T-cell (primary cell): Measurements from ENCODE around the gene STAM2. TPM values are rescaled to one million over a fixed set of nuclear protein-coding genes. Genes with fewer than 3 reads are reported as not detected.

Experiments used
- ATAC-seq, 4 experiments: fragments of 200-7000 bp in 3 of 4; fragments of 150-1000 bp in 1 of 4; cut with Tn5 transposase; replicated peaks in 1 of 4; 1 replicate in 3 of 4; 2 replicates in 1 of 4; pipeline ENCODE4 v1.10.0; 2021; ENCODE audit warnings: moderate library complexity in 3 of 4, mild to moderate bottlenecking in 2 of 4, moderate number of reproducible peaks in 1 of 4
- CTCF ChIA-PET, 2 donors: fragments of 300-600 bp; sonication (Branson Sonifier 250); formaldehyde crosslinking; loops; one replicate each; lab custom pipeline; 2022; ENCODE audit warnings: antibody characterized with exemption in 2 of 2; lab: Charles Lee
- POLR2A ChIA-PET, 2 donors: fragments of 300-600 bp; sonication (Branson Sonifier 250); formaldehyde crosslinking; loops; one replicate each; lab custom pipeline; 2022; ENCODE audit warnings: antibody characterized with exemption in 2 of 2; lab: Charles Lee
- DNase-seq, 35 experiments: peaks; one replicate each; pipeline versions ENCODE4 v3.0.0 to v3.0.0-alpha.2; 2013 to 2023
- H3K27ac ChIP-seq: one replicate; pipeline ENCODE4 v1.5.1; 2013; ENCODE audit warnings: low read length
- H3K27me3 ChIP-seq, 2 experiments: replicated peaks in 1 of 2; 1 replicate in 1 of 2; 2 replicates in 1 of 2; pipeline versions ENCODE4 v1.6.1 to v1.7.0; 2013; ENCODE audit warnings: low read length in 1 of 2, mixed read lengths in 1 of 2; ENCODE audit not compliant: control insufficient read depth in 2 of 2, insufficient read depth in 2 of 2; ENCODE audit errors: extremely low read depth in 1 of 2
- H3K36me3 ChIP-seq, 2 donors: 1 replicate in 1 of 2; 2 replicates in 1 of 2; pipeline versions ENCODE4 v1.6.1 to v1.7.0; 2013; ENCODE audit warnings: low read length in 1 of 2; ENCODE audit not compliant: control insufficient read depth in 2 of 2, insufficient read depth in 1 of 2; ENCODE audit errors: extremely low read depth in 1 of 2
- H3K4me1 ChIP-seq, 2 experiments: 1 replicate in 1 of 2; 2 replicates in 1 of 2; pipeline versions ENCODE4 v1.6.1 to v1.7.0; 2013; ENCODE audit warnings: low read length in 2 of 2, mixed read lengths in 1 of 2; ENCODE audit not compliant: insufficient read depth in 2 of 2, control insufficient read depth in 1 of 2; ENCODE audit errors: extremely low read depth in 1 of 2
- H3K4me3 ChIP-seq, 2 donors: 1 replicate in 1 of 2; 2 replicates in 1 of 2; pipeline versions ENCODE4 v1.5.1 to v1.7.0; 2013; ENCODE audit warnings: mild to moderate bottlenecking in 2 of 2, low read length in 1 of 2, moderate library complexity in 1 of 2; ENCODE audit not compliant: control insufficient read depth in 1 of 2; ENCODE audit errors: extremely low read depth in 1 of 2
- H3K9me3 ChIP-seq: 2 replicates; pipeline ENCODE4 v1.7.0; 2013
- H3K27ac Mint-ChIP-seq, 2 donors: one replicate each; pipeline ENCODE4 v1.8.0; 2020 to 2021; ENCODE audit warnings: mild to moderate bottlenecking in 2 of 2, mixed read lengths in 2 of 2
- H3K27me3 Mint-ChIP-seq, 2 donors: one replicate each; pipeline ENCODE4 v1.8.0; 2021 to 2022; ENCODE audit warnings: mixed read lengths in 2 of 2
- H3K36me3 Mint-ChIP-seq: one replicate; pipeline ENCODE4 v1.8.0; 2021; ENCODE audit warnings: mixed read lengths
- H3K4me1 Mint-ChIP-seq, 3 donors: one replicate each; pipeline ENCODE4 v1.8.0; 2020 to 2022; ENCODE audit warnings: mixed read lengths in 3 of 3, mild to moderate bottlenecking in 1 of 3
- H3K4me3 Mint-ChIP-seq, 3 donors: one replicate each; pipeline ENCODE4 v1.8.0; 2020 to 2022; ENCODE audit warnings: mild to moderate bottlenecking in 3 of 3, mixed read lengths in 3 of 3, moderate library complexity in 3 of 3
- H3K9me3 Mint-ChIP-seq, 3 donors: one replicate each; pipeline ENCODE4 v1.8.0; 2020 to 2022; ENCODE audit warnings: mixed read lengths in 3 of 3
- WGBS: methylation state at CpG from one replicate; pipeline ENCODE4 v1.1.5; 2013; ENCODE audit warnings: missing lambda C conversion rate; ENCODE audit not compliant: insufficient coverage; 5-methylcytosine and 5-hydroxymethylcytosine counted together
- total RNA-seq, 35 experiments: library from RNA in 6 of 35; stranded (reverse) in 6 of 35; fragments of 120-200 nt in 1 of 35; gene quantifications; one replicate each; pipeline versions ENCODE4 v1.2.1 to v1.2.4 and lab custom pipeline; 2013 to 2026

STAM2 gene
- total RNA-seq (10 to 100 TPM; 12.0 to 20.8 (median 19.3) TPM), total RNA-seq (lab: John Stamatoyannopoulos, UW) (14.4 to 61.6 (median 36.3) reads per million in 29 experiments)
- total RNA-seq (2013): 26.2 TPM

GRCh38 chr2:152175368-152176112 is at the start of gene STAM2:
TSS of gene STAM2 (minus strand) at chr2:152175763. CDS start at chr2:152175642, 121 bp downstream.
- DNase-seq (peak; percentile 78 to 95 (median 88)), ATAC-seq (peak; percentile 88 to 93 (median 89))
- no peaks in the 10 kb centered on the region for H3K36me3 ChIP-seq
- peak within 1 kb of the TSS; percentile 98 to 99 (median 98) for H3K4me3 Mint-ChIP-seq
- H3K27ac ChIP-seq: peak within 1 kb of the TSS; percentile 87
- H3K27ac Mint-ChIP-seq: peak within 1 kb of the TSS; percentile 99 to 100
- under 1% methylated on average over 72 of the region's 72 CpGs for WGBS
- peaks cover 34 to 42% (median 39%) of the 10 kb centered on the region in 3 donors for H3K4me1 Mint-ChIP-seq
- peak within 1 kb of the TSS; percentile 81 to 98 for H3K4me3 ChIP-seq
- no peaks in the 10 kb centered on the region for H3K27me3 ChIP-seq
- H3K27me3 Mint-ChIP-seq: peaks cover under 1 to 8% of the 10 kb centered on the region in 2 donors
- no peaks in the 10 kb centered on the region for H3K36me3 Mint-ChIP-seq
- peaks cover 8 to 17% of the 10 kb centered on the region in 2 experiments for H3K4me1 ChIP-seq
- no peaks in the 10 kb centered on the region for H3K9me3 ChIP-seq
- ChIA-PET CTCF (interaction anchor here (0.6 to 3.2 kb wide), 14 partner anchors 9 to 568 kb away, joined by 3 to 30 read pairs (median 3); partner anchors contain the start of gene PRPF40A (in 1 of the 2)), POLR2A (no interaction called here)
- no peaks in the 10 kb centered on the region for H3K9me3 Mint-ChIP-seq

DNA sequence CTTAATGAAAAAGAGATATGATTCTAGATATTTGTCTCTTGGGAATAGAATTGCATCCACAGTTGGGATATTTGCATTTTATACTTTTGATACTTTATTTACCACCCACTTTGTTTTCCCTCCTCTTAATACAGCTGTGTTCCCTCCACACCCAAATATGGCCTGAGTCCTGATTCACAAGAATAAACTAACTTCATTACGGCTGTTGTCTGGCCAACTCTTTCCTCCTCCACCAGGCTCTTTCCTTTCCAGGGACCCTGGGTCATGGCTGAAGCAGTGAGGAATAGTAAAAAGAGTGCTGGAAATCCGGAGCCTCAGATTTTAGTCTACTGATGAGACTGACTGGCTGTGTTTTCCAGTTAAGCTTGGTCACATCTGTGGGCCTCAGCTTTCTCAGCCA is 48.4 kb upstream of the STAM2 start:
- DNase-seq (no peak), ATAC-seq (no peak)
- no peaks in the 10 kb centered on the region for H3K9me3 Mint-ChIP-seq
- no peaks in the 10 kb centered on the region for H3K9me3 ChIP-seq
- WGBS: no CpG with 5 or more reads among the region's 2 CpGs
- no peak overlapping the region for H3K27ac ChIP-seq
- H3K36me3 Mint-ChIP-seq: no peaks in the 10 kb centered on the region
- no peaks in the 10 kb centered on the region for H3K4me1 Mint-ChIP-seq
- no peak overlapping the region for H3K27ac Mint-ChIP-seq
- POLR2A ChIA-PET: no interaction called here
- peaks cover 0 to 4% of the 10 kb centered on the region in 2 experiments for H3K27me3 ChIP-seq
- no peaks in the 10 kb centered on the region for H3K4me1 ChIP-seq
- peaks cover 9 to 11% of the 10 kb centered on the region in 2 donors for H3K27me3 Mint-ChIP-seq
- no peak overlapping the region for H3K4me3 Mint-ChIP-seq
- H3K36me3 ChIP-seq: no peaks in the 10 kb centered on the region
- no peak overlapping the region for H3K4me3 ChIP-seq
- CTCF ChIA-PET: no interaction called here

DNA sequence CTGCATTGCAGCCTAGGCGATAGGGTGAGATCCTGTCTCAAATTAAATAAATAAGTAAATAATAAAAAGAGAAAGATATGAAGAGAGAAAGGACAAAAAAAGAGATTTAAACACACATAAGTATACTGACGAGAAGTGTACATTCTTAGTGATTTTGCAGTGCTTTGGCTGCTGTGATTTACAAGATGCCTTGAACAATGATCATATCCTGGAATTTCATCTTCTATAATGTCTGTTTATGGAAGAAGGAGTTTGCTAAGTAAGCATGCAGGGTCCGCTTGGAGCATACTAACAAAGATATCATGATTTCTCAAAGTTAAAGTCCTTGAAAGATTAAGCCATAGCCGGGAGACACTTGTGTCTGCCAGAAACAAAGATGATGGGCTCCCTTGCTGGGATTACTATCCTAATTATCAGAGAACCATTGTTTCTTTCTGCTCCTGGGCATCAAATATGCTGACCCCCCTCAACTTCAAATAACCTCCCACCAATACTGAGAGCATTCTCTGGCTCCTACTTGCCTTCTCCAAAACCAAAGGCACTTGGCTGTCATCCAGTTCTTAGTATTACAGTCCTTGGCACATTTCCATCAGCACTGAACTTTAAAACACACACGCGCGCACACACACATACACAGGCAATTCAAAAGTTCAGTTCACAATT is 47.5 kb upstream of the STAM2 start:
- Histone ChIP-seq H3K4me3 (no peak overlapping the region), H3K36me3 (no peaks in the 10 kb centered on the region), H3K27ac (no peak overlapping the region), H3K9me3 (no peaks in the 10 kb centered on the region), H3K4me1 (no peaks in the 10 kb centered on the region), H3K27me3 (peaks cover 0 to 7% of the 10 kb centered on the region in 2 experiments)
- 61% methylated on average over 2 of the region's 7 CpGs for WGBS
- Mint-ChIP-seq H3K4me3 (no peak overlapping the region), H3K27ac (no peak overlapping the region), H3K9me3 (no peaks in the 10 kb centered on the region), H3K36me3 (no peaks in the 10 kb centered on the region), H3K27me3 (peaks cover 9 to 11% of the 10 kb centered on the region in 2 donors), H3K4me1 (no peaks in the 10 kb centered on the region)
- CTCF ChIA-PET: no interaction called here
- no peak for ATAC-seq
- POLR2A ChIA-PET: no interaction called here
- no peak for DNase-seq

- H3K9me3 ChIP-seq: no peaks in the 10 kb centered on the region
- Mint-ChIP-seq H3K9me3 (no peaks in the 10 kb centered on the region), H3K4me1 (no peaks in the 10 kb centered on the region), H3K36me3 (no peaks in the 10 kb centered on the region), H3K27ac (no peak overlapping the region), H3K27me3 (peaks cover 7 to 15% of the 10 kb centered on the region in 2 donors), H3K4me3 (no peak overlapping the region)
- WGBS: no CpG with 5 or more reads among the region's 3 CpGs
- no peak overlapping the region for H3K27ac ChIP-seq
- H3K4me3 ChIP-seq: no peak overlapping the region
- no peaks in the 10 kb centered on the region for H3K36me3 ChIP-seq
- CTCF ChIA-PET: interaction anchor here in 1 of 2 donors (0.5 kb wide), 1 partner anchor 36 kb away, joined by 3 read pairs; no protein-coding TSS in a partner anchor
- no peak for DNase-seq
- POLR2A ChIA-PET: no interaction called here
- ATAC-seq: no peak
- H3K27me3 ChIP-seq: peaks cover 0 to 3% of the 10 kb centered on the region in 2 experiments
- H3K4me1 ChIP-seq: no peaks in the 10 kb centered on the region
Observed at GRCh38 chr2:152221839-152222238, 46.3 kb upstream of the STAM2 start.

GRCh38 chr2:152219077-152219828 is 43.7 kb upstream of the STAM2 start:
- peaks cover 0 to 3% (median 0%) of the 10 kb centered on the region in 3 donors for H3K9me3 Mint-ChIP-seq
- no peaks in the 10 kb centered on the region for H3K4me1 Mint-ChIP-seq
- no peak for DNase-seq
- no peaks in the 10 kb centered on the region for H3K9me3 ChIP-seq
- H3K36me3 Mint-ChIP-seq: no peaks in the 10 kb centered on the region
- WGBS: no CpG with 5 or more reads among the region's 4 CpGs
- no peak for ATAC-seq
- POLR2A ChIA-PET: no interaction called here
- CTCF ChIA-PET: no interaction called here
- no peak overlapping the region for H3K4me3 Mint-ChIP-seq
- H3K4me1 ChIP-seq: no peaks in the 10 kb centered on the region
- no peak overlapping the region for H3K4me3 ChIP-seq
- no peak overlapping the region for H3K27ac ChIP-seq
- H3K27me3 Mint-ChIP-seq: peaks cover 5 to 8% of the 10 kb centered on the region in 2 donors
- peaks cover 0 to 3% of the 10 kb centered on the region in 2 experiments for H3K27me3 ChIP-seq
- no peaks in the 10 kb centered on the region for H3K36me3 ChIP-seq
- H3K27ac Mint-ChIP-seq: no peak overlapping the region

DNA sequence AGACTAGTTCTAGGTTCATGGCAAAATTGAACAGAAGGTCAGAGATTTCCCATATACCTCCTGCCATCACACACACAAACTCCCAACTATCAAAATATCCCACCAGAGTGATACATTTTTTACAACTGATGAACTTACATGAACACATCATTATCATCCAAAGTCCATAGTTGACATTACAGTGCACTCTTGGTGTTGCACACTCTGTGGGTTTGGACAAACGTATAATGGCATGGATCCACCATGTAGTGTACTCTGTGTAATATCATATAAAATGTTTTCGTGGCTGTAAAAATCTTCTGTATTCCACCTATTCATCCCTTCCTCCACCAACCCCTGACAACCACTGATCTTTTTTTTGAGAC is 25.9 kb upstream of the STAM2 start:
- no peaks in the 10 kb centered on the region for H3K4me1 Mint-ChIP-seq
- DNase-seq: no peak
- POLR2A ChIA-PET: interaction anchor here in 1 of 2 donors (0.6 kb wide), 1 partner anchor 12 kb away, joined by 5 read pairs; no protein-coding TSS in a partner anchor
- CTCF ChIA-PET: no interaction called here
- Histone ChIP-seq H3K9me3 (no peaks in the 10 kb centered on the region), H3K27ac (no peak overlapping the region), H3K4me3 (no peak overlapping the region), H3K27me3 (no peaks in the 10 kb centered on the region), H3K36me3 (no peaks in the 10 kb centered on the region), H3K4me1 (no peaks in the 10 kb centered on the region)
- H3K4me3 Mint-ChIP-seq: no peak overlapping the region
- WGBS: no CpG with 5 or more reads among the region's 2 CpGs
- H3K27me3 Mint-ChIP-seq: peaks cover 34 to 40% of the 10 kb centered on the region in 2 donors
- no peak for ATAC-seq
- H3K9me3 Mint-ChIP-seq: no peaks in the 10 kb centered on the region
- H3K36me3 Mint-ChIP-seq: no peaks in the 10 kb centered on the region
- H3K27ac Mint-ChIP-seq: no peak overlapping the region
